Measurements from ENCODE around the gene KNG1. TPM values are rescaled to one million over a fixed set of nuclear protein-coding genes. Genes with fewer than 3 reads are reported as not detected.

The KNG1 gene
- total and polyA plus RNA-seq, 2 donors (not counting 3 experiments of a cell fraction or from before 2014, with no cell fraction given): not detected

GRCh38 chr3:186705882-186706780, 11.0 kb upstream of the KNG1 start:
- CTCF ChIA-PET: no interaction called here

More at GRCh38 chr3:186705882-186706780, 11.0 kb upstream of the KNG1 start:
- Histone ChIP-seq H3K4me3 (replicated peaks in 1 of 3; ENCODE audit: insufficient read depth in 1 of 3, low read depth in 1 of 3, low read length in 3 of 3) (no peak overlapping the region), H3K27me3 (ENCODE audit: control insufficient read depth in 2 of 2, insufficient read depth in 2 of 2, low read length in 2 of 2) (no peaks in the 10 kb centered on the region), H3K4me2 (ENCODE audit: insufficient read depth, low read length) (no peak overlapping the region), H3K9me1 (replicated peaks; ENCODE audit: control insufficient read depth, extremely low read depth, insufficient read depth, low read length) (no peaks in the 10 kb centered on the region), H3K27ac (ENCODE audit: insufficient read depth, low read depth, low read length) (no peak overlapping the region), H3K36me3 (ENCODE audit: control insufficient read depth in 2 of 2, extremely low read depth in 1 of 2, insufficient read depth in 2 of 2, low read length in 2 of 2) (no peaks in the 10 kb centered on the region), H3K9ac (replicated peaks; ENCODE audit: extremely low read depth, insufficient read depth, low read length) (no peak overlapping the region), H3K79me2 (ENCODE audit: control insufficient read depth, insufficient read depth, low read length) (no peaks in the 10 kb centered on the region), H3K4me1 (ENCODE audit: control insufficient read depth, extremely low read depth, insufficient read depth, low read length) (no peaks in the 10 kb centered on the region), H3K9me3 (replicated peaks; ENCODE audit: control insufficient read depth, insufficient read depth, low read length) (no peaks in the 10 kb centered on the region), H4K20me1 (replicated peaks; ENCODE audit: control insufficient read depth, extremely low read depth, insufficient read depth, low read length) (no peaks in the 10 kb centered on the region), H2AFZ (ENCODE audit: low read depth, low read length) (no peak overlapping the region)
- dilution Hi-C loops (cut with MboI; ENCODE audit: extremely low pct_ligation_motif_present, low sequenced_read_pairs): no loop called here
- no TSS peak for BruUV-seq (replicated peaks)
- no peak for TF ChIP-seq EZH2 (IDR thresholded peaks at IDR 0.05; ENCODE audit: borderline replicate concordance, low read depth, low read length, severe bottlenecking)
- TF ChIP-seq MYC (IDR thresholded peaks at IDR 0.05; ENCODE audit: low read depth, low read length): no peak
- TF ChIP-seq POLR2AphosphoS5 (IDR thresholded peaks at IDR 0.05; ENCODE audit: insufficient read depth, low read depth, low read length): no peak
- TF ChIP-seq CTCF (IDR thresholded peaks at IDR 0.05; ENCODE audit: extremely low read depth in 1 of 2, insufficient read depth in 1 of 2, low read depth in 1 of 2, low read length in 2 of 2): no peak
- no peak for TF ChIP-seq MAX (IDR thresholded peaks at IDR 0.05; ENCODE audit: insufficient read depth, insufficient read length)
- no peak for TF ChIP-seq GATA2 (IDR thresholded peaks at IDR 0.05; ENCODE audit: insufficient read depth, insufficient read length, low read depth, low read length)
- TF ChIP-seq FOS (IDR thresholded peaks at IDR 0.05; ENCODE audit: borderline replicate concordance, insufficient read depth, low read length): no peak
- no peak for TF ChIP-seq POLR2A (IDR thresholded peaks at IDR 0.05; ENCODE audit: low read depth, low read length)
- TF ChIP-seq JUN (IDR thresholded peaks at IDR 0.05; ENCODE audit: borderline replicate concordance, insufficient read depth, insufficient read length, low read depth): no peak
- POLR2A ChIA-PET: no interaction called here
- DNase-seq (ENCODE audit: low read depth, low spot score) (peak; percentile 0), FAIRE-seq (no peak)
- intact Hi-C loops (cut with micrococcal nuclease): no loop called here

Data from endothelial cell of umbilical vein (primary cell).